ENCODE data around the gene GDI2.

DNA sequence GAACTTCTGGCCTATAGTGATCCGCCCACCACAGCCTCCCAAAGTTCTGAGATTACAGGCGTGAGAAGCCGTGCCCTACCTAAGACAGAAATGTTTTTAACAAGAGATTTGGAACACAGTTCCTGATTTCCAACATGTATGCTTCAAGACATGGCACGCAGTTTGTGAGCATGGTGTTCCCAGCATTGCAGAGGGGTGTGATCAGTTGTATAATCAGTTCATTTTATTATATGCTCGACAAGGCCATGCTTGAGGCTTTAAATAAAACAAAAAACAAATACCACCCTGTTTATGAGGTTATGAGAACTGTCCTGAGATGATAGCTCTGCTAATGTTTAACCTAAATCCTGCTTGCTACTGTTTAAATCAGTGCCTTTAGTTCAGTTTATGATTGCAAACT lies 68.4 kb downstream of the GDI2 start:
- TF ChIP-seq, protein P1, sequence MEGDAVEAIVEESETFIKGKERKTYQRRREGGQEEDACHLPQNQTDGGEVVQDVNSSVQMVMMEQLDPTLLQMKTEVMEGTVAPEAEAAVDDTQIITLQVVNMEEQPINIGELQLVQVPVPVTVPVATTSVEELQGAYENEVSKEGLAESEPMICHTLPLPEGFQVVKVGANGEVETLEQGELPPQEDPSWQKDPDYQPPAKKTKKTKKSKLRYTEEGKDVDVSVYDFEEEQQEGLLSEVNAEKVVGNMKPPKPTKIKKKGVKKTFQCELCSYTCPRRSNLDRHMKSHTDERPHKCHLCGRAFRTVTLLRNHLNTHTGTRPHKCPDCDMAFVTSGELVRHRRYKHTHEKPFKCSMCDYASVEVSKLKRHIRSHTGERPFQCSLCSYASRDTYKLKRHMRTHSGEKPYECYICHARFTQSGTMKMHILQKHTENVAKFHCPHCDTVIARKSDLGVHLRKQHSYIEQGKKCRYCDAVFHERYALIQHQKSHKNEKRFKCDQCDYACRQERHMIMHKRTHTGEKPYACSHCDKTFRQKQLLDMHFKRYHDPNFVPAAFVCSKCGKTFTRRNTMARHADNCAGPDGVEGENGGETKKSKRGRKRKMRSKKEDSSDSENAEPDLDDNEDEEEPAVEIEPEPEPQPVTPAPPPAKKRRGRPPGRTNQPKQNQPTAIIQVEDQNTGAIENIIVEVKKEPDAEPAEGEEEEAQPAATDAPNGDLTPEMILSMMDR (IDR thresholded peaks at IDR 0.05) = no peak
- TF ChIP-seq POLR2A (IDR thresholded peaks at IDR 0.05) = no peak

Measured in uterus (tissue), 2 donors.